Panc1 (cell line): ENCODE measurements around the gene UCN3. TPM values are rescaled to one million over a fixed set of nuclear protein-coding genes. Genes with fewer than 3 reads are reported as not detected.

Source experiments
- ATAC-seq: fragments of 200-7000 bp; cut with Tn5 transposase; 2 replicates; pipeline ENCODE4 v1.9.1; 2020; ENCODE audit warnings: mild to moderate bottlenecking, moderate library complexity
- BruUV-seq: library from RNA; stranded (reverse); fragments of 400-500 nt; replicated peaks from 2 replicates; lab custom pipeline; 2021; lab: Mats Ljungman, UMichigan
- CTCF ChIA-PET: fragments of 300-600 bp; sonication (Branson Sonifier 250); formaldehyde crosslinking; loops from one replicate; lab custom pipeline; 2022; ENCODE audit warnings: antibody characterized with exemption; lab: Charles Lee
- POLR2A ChIA-PET: fragments of 300-600 bp; sonication (Branson Sonifier 250); formaldehyde crosslinking; loops from one replicate; lab custom pipeline; 2022; ENCODE audit warnings: antibody characterized with exemption; lab: Charles Lee
- DNase-seq: peaks from one replicate; pipeline ENCODE4 v3.0.0-alpha.2; 2010; ENCODE audit warnings: low read depth, low spot score
- H3K27ac ChIP-seq: 2 replicates; pipeline ENCODE4 v1.5.1; 2011; ENCODE audit warnings: mild to moderate bottlenecking, low read length, inconsistent platforms
- H3K27me3 ChIP-seq: fragments of 200-500 bp; sonication (Bioruptor generic); 2 replicates; pipeline ENCODE4 v1.6.0; 2014; ENCODE audit warnings: low read length, inconsistent platforms; ENCODE audit not compliant: control insufficient read depth, insufficient read depth
- H3K36me3 ChIP-seq: fragments of 200-500 bp; sonication (Bioruptor generic); 2 replicates; pipeline ENCODE4 v1.5.1; 2014; ENCODE audit warnings: inconsistent platforms, mild to moderate bottlenecking, low read length, moderate library complexity; ENCODE audit not compliant: control insufficient read depth, insufficient read depth
- H3K4me1 ChIP-seq: 2 replicates; pipeline ENCODE4 v1.5.1; 2011; ENCODE audit warnings: inconsistent platforms, mild to moderate bottlenecking, low read length, moderate library complexity; ENCODE audit not compliant: control insufficient read depth, insufficient read depth
- H3K4me3 ChIP-seq, 2 experiments: 2 replicates each; pipeline ENCODE4 v1.5.1; 2011 to 2012; ENCODE audit warnings: low read depth in 2 of 2, low read length in 2 of 2, mild to moderate bottlenecking in 2 of 2, inconsistent platforms in 1 of 2, moderate library complexity in 1 of 2
- H3K9me3 ChIP-seq: fragments of 200-500 bp; sonication (Bioruptor generic); 2 replicates; pipeline ENCODE4 v1.5.1; 2014; ENCODE audit warnings: low read depth, mild to moderate bottlenecking, inconsistent platforms, low read length, moderate library complexity; ENCODE audit not compliant: control insufficient read depth, insufficient read depth
- POLR2AphosphoS5 ChIP-seq: IDR thresholded peaks from 2 replicates; pipeline ENCODE4 v1.6.1; 2012; ENCODE audit warnings: mild to moderate bottlenecking, low read depth, low read length, moderate library complexity
- SIN3A ChIP-seq: IDR thresholded peaks from 2 replicates; pipeline ENCODE4 v1.6.1; 2012; ENCODE audit warnings: low read depth, mild to moderate bottlenecking, low read length, moderate library complexity, borderline replicate concordance; ENCODE audit not compliant: insufficient read depth
- TCF7L2 ChIP-seq: IDR thresholded peaks from 2 replicates; pipeline ENCODE4 v1.6.1; 2011; ENCODE audit warnings: mild to moderate bottlenecking, low read depth, low read length, inconsistent platforms
- in situ Hi-C: cut with HindIII; loops from 2 replicates; pipeline ENCODE4 v1.10.0; 2016; ENCODE audit warnings: low sequenced_read_pairs, low pct_unique_long_range_greater_than_20kb
- intact Hi-C: fragments of 100-400 bp; cut with micrococcal nuclease; formaldehyde crosslinking; loops from one replicate; pipeline ENCODE4 v1.10.0; 2022; ENCODE audit not compliant: unreplicated experiment
- total RNA-seq: library from RNA; stranded (reverse); gene quantifications from one replicate; pipeline ENCODE4 v1.2.1, GENCODE V29; 2021; ENCODE audit not compliant: unreplicated experiment
- TF ChIP-seq, protein P1 (sequence below): fragments of 450-650 bp; IDR thresholded peaks from 2 replicates; pipeline ENCODE4 v1.5.1; 2017; ENCODE audit warnings: mild to moderate bottlenecking
- TF ChIP-seq, protein P2 (sequence below), 2 experiments: IDR thresholded peaks; 2 replicates each; pipeline ENCODE4 v1.6.1; 2011 to 2012; ENCODE audit warnings: low read depth in 2 of 2, control low read depth in 1 of 2, low read length in 1 of 2, mild to moderate bottlenecking in 1 of 2, moderate library complexity in 1 of 2; ENCODE audit not compliant: insufficient read depth in 1 of 2

UCN3 gene
- total RNA-seq, 1 experiment from 2014 or later = not detected

DNA sequence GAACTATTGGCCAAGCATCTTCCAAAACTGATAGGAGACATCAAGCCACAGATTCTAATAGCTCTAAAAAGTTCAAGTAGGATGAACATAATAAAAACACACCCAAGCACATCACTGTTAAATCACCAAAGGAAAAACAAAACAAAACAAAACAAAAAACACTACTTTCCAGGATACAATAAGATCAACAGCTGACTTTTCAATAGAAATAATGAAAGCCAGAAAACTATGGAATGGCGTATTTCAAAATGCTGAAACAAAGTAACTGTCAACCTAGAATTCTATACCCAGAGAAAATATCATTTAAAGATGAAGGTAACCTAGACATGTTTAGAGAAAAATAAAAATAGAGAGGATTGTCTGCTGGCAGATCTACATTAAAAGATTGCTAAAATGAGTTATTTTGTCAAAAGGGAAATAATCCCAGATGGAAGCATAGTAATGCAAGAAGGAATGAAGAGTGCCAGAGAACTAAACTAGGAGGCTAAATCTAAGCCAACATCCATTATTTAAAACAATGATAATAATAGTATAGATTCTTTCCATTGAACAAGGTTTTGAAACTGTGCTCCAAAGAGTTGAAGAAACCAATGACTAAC is 25.9 kb downstream of the UCN3 start:
- intact Hi-C loops (no loop called here), in situ Hi-C loops (no loop called here)
- TF ChIP-seq SIN3A (no peak), POLR2AphosphoS5 (no peak), TCF7L2 (no peak)
- TF ChIP-seq, protein P1, sequence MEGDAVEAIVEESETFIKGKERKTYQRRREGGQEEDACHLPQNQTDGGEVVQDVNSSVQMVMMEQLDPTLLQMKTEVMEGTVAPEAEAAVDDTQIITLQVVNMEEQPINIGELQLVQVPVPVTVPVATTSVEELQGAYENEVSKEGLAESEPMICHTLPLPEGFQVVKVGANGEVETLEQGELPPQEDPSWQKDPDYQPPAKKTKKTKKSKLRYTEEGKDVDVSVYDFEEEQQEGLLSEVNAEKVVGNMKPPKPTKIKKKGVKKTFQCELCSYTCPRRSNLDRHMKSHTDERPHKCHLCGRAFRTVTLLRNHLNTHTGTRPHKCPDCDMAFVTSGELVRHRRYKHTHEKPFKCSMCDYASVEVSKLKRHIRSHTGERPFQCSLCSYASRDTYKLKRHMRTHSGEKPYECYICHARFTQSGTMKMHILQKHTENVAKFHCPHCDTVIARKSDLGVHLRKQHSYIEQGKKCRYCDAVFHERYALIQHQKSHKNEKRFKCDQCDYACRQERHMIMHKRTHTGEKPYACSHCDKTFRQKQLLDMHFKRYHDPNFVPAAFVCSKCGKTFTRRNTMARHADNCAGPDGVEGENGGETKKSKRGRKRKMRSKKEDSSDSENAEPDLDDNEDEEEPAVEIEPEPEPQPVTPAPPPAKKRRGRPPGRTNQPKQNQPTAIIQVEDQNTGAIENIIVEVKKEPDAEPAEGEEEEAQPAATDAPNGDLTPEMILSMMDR = no peak
- TF ChIP-seq, protein P2, sequence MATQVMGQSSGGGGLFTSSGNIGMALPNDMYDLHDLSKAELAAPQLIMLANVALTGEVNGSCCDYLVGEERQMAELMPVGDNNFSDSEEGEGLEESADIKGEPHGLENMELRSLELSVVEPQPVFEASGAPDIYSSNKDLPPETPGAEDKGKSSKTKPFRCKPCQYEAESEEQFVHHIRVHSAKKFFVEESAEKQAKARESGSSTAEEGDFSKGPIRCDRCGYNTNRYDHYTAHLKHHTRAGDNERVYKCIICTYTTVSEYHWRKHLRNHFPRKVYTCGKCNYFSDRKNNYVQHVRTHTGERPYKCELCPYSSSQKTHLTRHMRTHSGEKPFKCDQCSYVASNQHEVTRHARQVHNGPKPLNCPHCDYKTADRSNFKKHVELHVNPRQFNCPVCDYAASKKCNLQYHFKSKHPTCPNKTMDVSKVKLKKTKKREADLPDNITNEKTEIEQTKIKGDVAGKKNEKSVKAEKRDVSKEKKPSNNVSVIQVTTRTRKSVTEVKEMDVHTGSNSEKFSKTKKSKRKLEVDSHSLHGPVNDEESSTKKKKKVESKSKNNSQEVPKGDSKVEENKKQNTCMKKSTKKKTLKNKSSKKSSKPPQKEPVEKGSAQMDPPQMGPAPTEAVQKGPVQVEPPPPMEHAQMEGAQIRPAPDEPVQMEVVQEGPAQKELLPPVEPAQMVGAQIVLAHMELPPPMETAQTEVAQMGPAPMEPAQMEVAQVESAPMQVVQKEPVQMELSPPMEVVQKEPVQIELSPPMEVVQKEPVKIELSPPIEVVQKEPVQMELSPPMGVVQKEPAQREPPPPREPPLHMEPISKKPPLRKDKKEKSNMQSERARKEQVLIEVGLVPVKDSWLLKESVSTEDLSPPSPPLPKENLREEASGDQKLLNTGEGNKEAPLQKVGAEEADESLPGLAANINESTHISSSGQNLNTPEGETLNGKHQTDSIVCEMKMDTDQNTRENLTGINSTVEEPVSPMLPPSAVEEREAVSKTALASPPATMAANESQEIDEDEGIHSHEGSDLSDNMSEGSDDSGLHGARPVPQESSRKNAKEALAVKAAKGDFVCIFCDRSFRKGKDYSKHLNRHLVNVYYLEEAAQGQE (IDR thresholded peaks at IDR 0.05; ENCODE audit: insufficient read depth in 1 of 2, low read depth in 2 of 2, low read length in 1 of 2) = no peak
- no TSS peak for BruUV-seq
- H3K9me3 ChIP-seq = peaks cover 15% of the 10 kb centered on the region; the same call in 1 of the 2 replicates
- H3K27ac ChIP-seq = no peak overlapping the region
- DNase-seq = no peak
- H3K4me1 ChIP-seq = no peaks in the 10 kb centered on the region
- no peak overlapping the region for H3K4me3 ChIP-seq
- H3K27me3 ChIP-seq = no peaks in the 10 kb centered on the region
- H3K36me3 ChIP-seq = no peaks in the 10 kb centered on the region
- no peak for ATAC-seq
- POLR2A ChIA-PET = no interaction called here
- CTCF ChIA-PET = no interaction called here

DNA sequence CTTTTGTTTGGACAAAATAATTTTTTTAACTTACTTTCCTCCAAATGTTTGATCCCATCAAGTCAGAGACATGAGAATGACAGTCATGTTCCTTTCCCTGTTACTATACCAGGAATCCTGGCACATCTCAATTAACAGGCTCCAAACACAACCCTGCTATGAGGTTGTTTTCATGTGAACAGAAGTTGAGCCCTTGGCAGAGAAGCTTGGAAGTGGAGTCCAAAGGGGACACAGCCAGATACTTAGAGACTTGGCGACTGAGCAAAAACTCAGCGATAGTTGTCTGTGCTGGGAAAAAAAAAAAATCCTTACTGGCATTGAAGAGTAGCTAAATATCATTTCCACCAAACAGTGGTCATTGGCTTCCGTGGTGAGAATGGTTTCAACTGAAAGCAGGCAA is 27.0 kb downstream of the UCN3 start:
- no peak for ATAC-seq
- Histone ChIP-seq H3K27ac (no peak overlapping the region), H3K4me1 (no peaks in the 10 kb centered on the region), H3K4me3 (no peak overlapping the region), H3K36me3 (no peaks in the 10 kb centered on the region), H3K27me3 (no peaks in the 10 kb centered on the region), H3K9me3 (peaks cover 15% of the 10 kb centered on the region; the same call in 1 of the 2 replicates)
- intact Hi-C loops (no loop called here), in situ Hi-C loops (no loop called here)
- TF ChIP-seq TCF7L2 = no peak
- no peak for TF ChIP-seq SIN3A
- TF ChIP-seq, protein P2 (IDR thresholded peaks at IDR 0.05; ENCODE audit: insufficient read depth in 1 of 2, low read depth in 2 of 2, low read length in 1 of 2) = no peak
- TF ChIP-seq, protein P1 = no peak
- TF ChIP-seq POLR2AphosphoS5 = no peak
- no peak for DNase-seq
- ChIA-PET CTCF (no interaction called here), POLR2A (no interaction called here)
- no TSS peak for BruUV-seq
